Measurements from ENCODE around the gene GPR27. TPM values are rescaled to one million over a fixed set of nuclear protein-coding genes. Genes with fewer than 3 reads are reported as not detected.

The GPR27 gene
- total RNA-seq, 1 donor from 2014 or later, result 7.1 TPM

GRCh38 chr3:71724584-71725270, 28.9 kb upstream of the GPR27 start:
- Mint-ChIP-seq H3K27me3 (peaks cover 45% of the 10 kb centered on the region), H3K4me3 (peak overlapping the region; percentile 90), H3K4me1 (ENCODE audit: unreplicated experiment) (peaks cover 19% of the 10 kb centered on the region), H3K9me3 (no peaks in the 10 kb centered on the region), H3K36me3 (peaks cover 9% of the 10 kb centered on the region), H3K27ac (peak overlapping the region; percentile 57)
- TF ChIP-seq CTCF (conservative IDR thresholded peaks at IDR 0.05), result no peak
- peak; percentile 72 for DNase-seq (ENCODE audit: extremely low spot score, unreplicated experiment)

- Mint-ChIP-seq H3K27me3 (peaks cover 45% of the 10 kb centered on the region), H3K9me3 (no peaks in the 10 kb centered on the region), H3K27ac (peak within 1 kb of the TSS; percentile 85), H3K36me3 (peaks cover 9% of the 10 kb centered on the region), H3K4me3 (peak within 1 kb of the TSS; percentile 90), H3K4me1 (ENCODE audit: unreplicated experiment) (peaks cover 24% of the 10 kb centered on the region)
- TF ChIP-seq CTCF (conservative IDR thresholded peaks at IDR 0.05), result no peak
- no peak for DNase-seq (ENCODE audit: extremely low spot score, unreplicated experiment)
Measured at GRCh38 chr3:71725271-71725991, 28.2 kb upstream of the GPR27 start, which contains the start of gene EIF4E3. Gene EIF4E3 (minus strand): TSS chr3:71725402. CDS start chr3:71725367, 35 bp downstream.

GRCh38 chr3:71726146-71726545, 27.5 kb upstream of the GPR27 start:
- no peak for TF ChIP-seq CTCF (conservative IDR thresholded peaks at IDR 0.05)
- Mint-ChIP-seq H3K36me3 (peaks cover 3% of the 10 kb centered on the region), H3K4me3 (peak overlapping the region; percentile 85), H3K27me3 (peaks cover 40% of the 10 kb centered on the region), H3K9me3 (no peaks in the 10 kb centered on the region), H3K27ac (peak overlapping the region; percentile 85), H3K4me1 (ENCODE audit: unreplicated experiment) (peaks cover 24% of the 10 kb centered on the region)
- no peak for DNase-seq (ENCODE audit: extremely low spot score, unreplicated experiment)

- DNase-seq (ENCODE audit: extremely low spot score, unreplicated experiment), result no peak
- Mint-ChIP-seq H3K27me3 (peaks cover 20% of the 10 kb centered on the region), H3K27ac (no peak overlapping the region), H3K4me3 (no peak overlapping the region), H3K4me1 (ENCODE audit: unreplicated experiment) (peaks cover 21% of the 10 kb centered on the region), H3K9me3 (no peaks in the 10 kb centered on the region), H3K36me3 (no peaks in the 10 kb centered on the region)
- no peak for TF ChIP-seq CTCF (conservative IDR thresholded peaks at IDR 0.05)
Measured at GRCh38 chr3:71728632-71729342, 24.9 kb upstream of the GPR27 start.

GRCh38 chr3:71732637-71733036, 21.0 kb upstream of the GPR27 start:
- DNase-seq (ENCODE audit: extremely low spot score, unreplicated experiment), result no peak
- TF ChIP-seq CTCF (conservative IDR thresholded peaks at IDR 0.05), result no peak
- Mint-ChIP-seq H3K4me3 (no peak overlapping the region), H3K9me3 (no peaks in the 10 kb centered on the region), H3K27me3 (peaks cover 10% of the 10 kb centered on the region), H3K36me3 (no peaks in the 10 kb centered on the region), H3K27ac (no peak overlapping the region), H3K4me1 (ENCODE audit: unreplicated experiment) (peaks cover 10% of the 10 kb centered on the region)
